Spleen (tissue), 7 donors: ENCODE measurements around the gene SLC25A11.

Experiments
- CTCF ChIP-seq, 11 experiments: fragments of 200-600 bp in 7 of 11; fragments of 450-650 bp in 4 of 11; sonication (generic) in 4 of 11; IDR thresholded peaks in 8 of 11; conservative IDR thresholded peaks in 3 of 11; 1 replicate in 7 of 11; 2 replicates in 4 of 11; pipeline versions ENCODE4 v1.4.0 to v1.8.0; 2016 to 2021; ENCODE audit warnings: antibody characterized with exemption in 11 of 11, inconsistent platforms in 4 of 11, mild to moderate bottlenecking in 1 of 11
- POLR2A ChIP-seq, 3 donors: fragments of 450-650 bp; IDR thresholded peaks; one replicate each; pipeline ENCODE4 v1.5.1; 2017; ENCODE audit warnings: antibody characterized with exemption in 3 of 3, mild to moderate bottlenecking in 1 of 3
- POLR2AphosphoS5 ChIP-seq, 3 donors: sonication (generic); formaldehyde crosslinking; IDR thresholded peaks; one replicate each; pipeline ENCODE4 v1.5.1; 2017; ENCODE audit warnings: antibody characterized with exemption in 3 of 3
- donor health status: DM: no; HTN: no; CAD: no; lungs with moderate emphysema.
- donor health status: DM: no; HTN: no; CAD: no.
- donor health status: DM: no; HTN: no; CAD: no.

- TF ChIP-seq CTCF (IDR thresholded peaks at IDR 0.05 in 8 of 11, conservative IDR thresholded peaks at IDR 0.05 in 3 of 11) (no peak), POLR2A (IDR thresholded peaks at IDR 0.05) (no peak), POLR2AphosphoS5 (IDR thresholded peaks at IDR 0.05) (no peak)
Observed at GRCh38 chr17:4920351-4921048, 19.3 kb downstream of the SLC25A11 start.
